RWPE2 (cell line): ENCODE measurements around the gene ELFN1.

ENCODE experiments used
- ATAC-seq: fragments of 200-7000 bp; cut with Tn5 transposase; 3 replicates; pipeline ENCODE4 v1.9.1; 2021; ENCODE audit warnings: low read depth
- DNase-seq: peaks from one replicate; pipeline ENCODE4 v3.0.0-alpha.2; 2020; ENCODE audit warnings: low spot score
- H3K27ac ChIP-seq: fragments of 450-650 bp; 2 replicates; pipeline ENCODE4 v1.5.1; 2017; ENCODE audit warnings: mild to moderate bottlenecking; ENCODE audit not compliant: poor library complexity, severe bottlenecking
- H3K27me3 ChIP-seq: fragments of 250-450 bp; sonication (Bioruptor Pico); 2 replicates; pipeline ENCODE4 v1.5.1; 2021; ENCODE audit warnings: mild to moderate bottlenecking, moderate library complexity; ENCODE audit not compliant: insufficient read depth, poor library complexity, severe bottlenecking
- H3K36me3 ChIP-seq: fragments of 250-450 bp; sonication (Bioruptor Pico); 2 replicates; pipeline ENCODE4 v1.5.1; 2020; ENCODE audit warnings: low read depth, mild to moderate bottlenecking, moderate library complexity
- H3K4me1 ChIP-seq: fragments of 250-450 bp; sonication (Bioruptor Pico); 2 replicates; pipeline ENCODE4 v1.5.1; 2021; ENCODE audit warnings: mild to moderate bottlenecking, moderate library complexity; ENCODE audit not compliant: insufficient read depth, poor library complexity, severe bottlenecking
- H3K4me3 ChIP-seq: fragments of 250-450 bp; sonication (Bioruptor Pico); 2 replicates; pipeline ENCODE4 v1.5.1; 2021; ENCODE audit warnings: mild to moderate bottlenecking, moderate library complexity; ENCODE audit not compliant: severe bottlenecking
- H3K9me3 ChIP-seq: fragments of 250-450 bp; sonication (Bioruptor Pico); 2 replicates; pipeline ENCODE4 v1.5.1; 2021; ENCODE audit warnings: mild to moderate bottlenecking, moderate library complexity; ENCODE audit not compliant: severe bottlenecking
- CTCF ChIP-seq: fragments of 450-650 bp; IDR thresholded peaks from one replicate; pipeline ENCODE4 v1.5.1; 2017; ENCODE audit warnings: mild to moderate bottlenecking, moderate library complexity; ENCODE audit not compliant: poor library complexity, severe bottlenecking

Gene ELFN1

DNA sequence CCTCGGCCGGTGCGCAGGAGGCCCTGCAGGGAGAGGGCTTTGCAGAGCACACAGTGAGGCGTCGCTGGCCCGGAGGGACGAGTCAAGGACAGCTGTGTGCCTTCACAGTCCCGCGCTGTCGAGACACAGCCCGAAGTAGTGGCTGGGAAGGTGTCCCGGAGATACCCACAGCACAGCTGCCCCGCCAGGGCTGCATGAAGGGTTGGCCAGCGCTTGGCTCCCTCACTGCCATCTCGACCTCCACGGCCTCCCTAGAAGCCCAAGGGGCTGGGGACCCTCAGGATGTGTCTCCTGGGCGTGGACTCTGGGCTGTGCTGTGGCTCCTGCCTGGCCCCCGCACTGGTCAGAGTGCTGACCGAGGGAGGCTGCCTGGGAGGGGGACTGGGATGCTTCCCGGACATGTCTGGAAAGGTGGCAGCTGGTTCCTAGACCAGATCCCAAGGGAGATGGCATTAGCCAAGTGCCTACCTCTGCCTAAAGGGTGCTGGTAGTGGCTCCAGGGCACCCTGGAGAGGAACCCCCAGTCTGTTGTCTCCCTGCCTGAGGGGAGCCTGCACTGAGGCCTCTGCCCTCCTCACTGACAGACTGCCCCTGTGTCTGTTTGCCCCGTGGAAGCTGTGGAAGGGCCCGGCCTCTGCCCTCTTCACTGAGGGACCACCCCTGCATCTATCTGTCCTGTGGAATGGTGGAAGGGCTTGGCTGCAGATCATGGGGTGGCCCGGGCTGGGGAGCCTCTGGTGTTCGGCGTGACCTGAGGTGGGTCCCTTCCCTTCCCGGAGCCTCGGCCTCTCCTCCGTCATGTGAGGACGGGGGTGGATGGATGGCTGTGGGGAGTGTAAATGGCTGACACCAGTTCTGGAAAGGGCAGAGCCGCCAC is 5.8 kb downstream of the ELFN1 start:
- H3K4me1 ChIP-seq: no peaks in the 10 kb centered on the region
- DNase-seq: peak; percentile 55
- no peaks in the 10 kb centered on the region for H3K36me3 ChIP-seq
- H3K27ac ChIP-seq: no peak overlapping the region
- TF ChIP-seq CTCF: no peak
- H3K27me3 ChIP-seq: peaks cover 17% of the 10 kb centered on the region
- H3K4me3 ChIP-seq: no peak overlapping the region
- H3K9me3 ChIP-seq: no peaks in the 10 kb centered on the region
- no peak for ATAC-seq

DNA sequence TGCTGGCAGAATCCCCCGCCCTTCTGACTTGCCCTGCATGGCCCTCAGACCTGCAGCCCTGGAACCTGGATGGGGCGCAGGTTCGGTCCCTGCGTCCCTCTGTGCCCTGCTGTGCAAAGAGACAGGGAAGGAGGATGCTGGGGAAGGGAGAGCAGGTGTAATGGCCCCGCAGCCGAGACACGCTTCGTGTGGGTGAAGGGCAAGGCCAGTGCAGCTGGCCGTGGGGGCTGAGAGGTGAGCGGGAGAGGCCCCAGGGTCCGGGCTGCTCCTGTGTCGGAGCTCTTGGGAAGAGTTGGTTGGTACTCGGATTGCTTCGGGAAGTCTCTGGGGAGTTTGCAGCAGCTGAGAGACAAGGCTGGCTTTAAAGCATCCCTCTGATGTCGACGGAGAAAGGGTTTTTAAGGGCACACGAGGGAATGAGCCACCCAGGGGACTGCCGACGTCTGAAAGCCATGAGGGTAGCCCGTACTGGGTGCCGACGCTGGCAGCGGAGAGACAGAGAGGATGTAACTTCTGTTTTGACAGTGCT is 6.5 kb downstream of the ELFN1 start:
- peaks cover 10% of the 10 kb centered on the region for H3K27me3 ChIP-seq
- DNase-seq (no peak), ATAC-seq (no peak)
- H3K4me3 ChIP-seq: no peak overlapping the region
- no peaks in the 10 kb centered on the region for H3K4me1 ChIP-seq
- H3K9me3 ChIP-seq: no peaks in the 10 kb centered on the region
- TF ChIP-seq CTCF: no peak
- no peaks in the 10 kb centered on the region for H3K36me3 ChIP-seq
- no peak overlapping the region for H3K27ac ChIP-seq

DNA sequence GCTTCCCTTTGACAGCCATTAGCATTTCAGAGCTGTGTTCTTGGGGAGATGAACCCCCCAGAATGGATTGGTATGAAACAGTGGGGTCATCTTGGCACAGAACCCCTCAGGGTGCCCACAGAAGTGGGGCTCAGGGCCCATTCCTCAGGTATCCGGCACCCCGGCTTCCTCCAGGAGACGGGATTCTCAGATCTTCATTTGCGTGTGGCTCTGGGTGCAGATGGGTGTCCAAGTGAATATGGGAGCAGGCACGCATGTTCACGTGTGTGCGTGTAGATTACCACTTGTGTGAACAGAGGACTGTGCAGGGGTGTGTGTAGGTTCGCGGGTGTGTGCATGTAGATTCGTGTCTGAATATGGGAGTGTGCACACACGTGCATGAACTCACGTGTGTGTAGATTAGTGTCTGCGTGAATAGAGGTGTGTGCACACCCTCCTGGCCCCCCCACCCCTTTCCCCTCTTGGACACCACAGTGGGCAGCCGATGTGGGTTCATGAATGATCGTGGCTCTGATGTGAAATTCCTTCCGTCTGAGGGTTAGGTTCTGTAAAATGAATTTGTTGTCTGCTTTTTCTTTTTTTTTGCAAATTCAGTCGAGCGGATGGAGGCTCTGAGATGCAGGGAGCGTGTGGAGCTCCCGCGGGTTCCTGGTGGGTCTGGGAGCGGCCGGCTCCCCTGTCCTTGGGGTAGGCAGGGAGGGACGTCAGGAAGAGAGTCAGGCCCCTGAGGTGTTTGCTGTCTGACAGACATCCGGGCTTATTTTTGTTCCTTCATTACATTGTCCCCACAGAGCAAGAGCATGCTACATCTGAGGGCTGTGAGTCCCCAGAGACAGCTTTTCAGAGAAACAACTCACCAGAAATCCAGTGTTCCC is 7.4 kb downstream of the ELFN1 start:
- ATAC-seq: no peak
- Histone ChIP-seq H3K36me3 (no peaks in the 10 kb centered on the region), H3K9me3 (no peaks in the 10 kb centered on the region), H3K27ac (no peak overlapping the region), H3K4me3 (no peak overlapping the region), H3K27me3 (peaks cover 1% of the 10 kb centered on the region), H3K4me1 (no peaks in the 10 kb centered on the region)
- no peak for DNase-seq
- TF ChIP-seq CTCF: no peak

GRCh38 chr7:1678081-1678543 is 8.0 kb downstream of the ELFN1 start:
- no peak for ATAC-seq
- no peak for TF ChIP-seq CTCF

More at GRCh38 chr7:1678081-1678543, 8.0 kb downstream of the ELFN1 start:
- H3K4me3 ChIP-seq: no peak overlapping the region
- peaks cover 2% of the 10 kb centered on the region for H3K9me3 ChIP-seq
- no peaks in the 10 kb centered on the region for H3K36me3 ChIP-seq
- no peaks in the 10 kb centered on the region for H3K27me3 ChIP-seq
- no peaks in the 10 kb centered on the region for H3K4me1 ChIP-seq
- H3K27ac ChIP-seq: no peak overlapping the region
- peak; percentile 64 for DNase-seq
